Measurements from ENCODE around the gene VDAC2. TPM values are rescaled to one million over a fixed set of nuclear protein-coding genes. Genes with fewer than 3 reads are reported as not detected.

VDAC2 gene
- total RNA-seq, 1 donor from 2014 or later = 144 TPM

DNA sequence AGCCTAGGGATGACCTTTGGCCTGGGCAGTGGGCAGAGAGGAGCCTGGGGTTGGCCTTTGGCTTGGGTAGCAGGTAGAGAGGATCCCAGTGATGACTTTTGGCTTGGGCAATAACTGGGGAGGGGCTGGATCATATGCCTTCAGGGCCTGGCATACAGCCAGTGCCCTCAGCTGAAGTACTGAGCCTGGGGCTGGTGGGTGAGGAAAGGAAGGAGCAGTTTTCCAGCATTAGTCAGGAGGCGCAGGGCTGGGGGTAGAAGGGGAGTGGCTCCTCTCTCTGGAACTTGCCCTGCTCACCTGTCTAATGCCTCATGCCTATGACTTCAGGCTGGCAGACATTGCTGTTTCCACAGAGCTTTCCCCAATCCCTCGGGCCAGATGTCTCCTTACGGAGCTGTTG lies 40.3 kb downstream of the VDAC2 start:
- no peak for DNase-seq (ENCODE audit: low read depth, low spot score)

DNA sequence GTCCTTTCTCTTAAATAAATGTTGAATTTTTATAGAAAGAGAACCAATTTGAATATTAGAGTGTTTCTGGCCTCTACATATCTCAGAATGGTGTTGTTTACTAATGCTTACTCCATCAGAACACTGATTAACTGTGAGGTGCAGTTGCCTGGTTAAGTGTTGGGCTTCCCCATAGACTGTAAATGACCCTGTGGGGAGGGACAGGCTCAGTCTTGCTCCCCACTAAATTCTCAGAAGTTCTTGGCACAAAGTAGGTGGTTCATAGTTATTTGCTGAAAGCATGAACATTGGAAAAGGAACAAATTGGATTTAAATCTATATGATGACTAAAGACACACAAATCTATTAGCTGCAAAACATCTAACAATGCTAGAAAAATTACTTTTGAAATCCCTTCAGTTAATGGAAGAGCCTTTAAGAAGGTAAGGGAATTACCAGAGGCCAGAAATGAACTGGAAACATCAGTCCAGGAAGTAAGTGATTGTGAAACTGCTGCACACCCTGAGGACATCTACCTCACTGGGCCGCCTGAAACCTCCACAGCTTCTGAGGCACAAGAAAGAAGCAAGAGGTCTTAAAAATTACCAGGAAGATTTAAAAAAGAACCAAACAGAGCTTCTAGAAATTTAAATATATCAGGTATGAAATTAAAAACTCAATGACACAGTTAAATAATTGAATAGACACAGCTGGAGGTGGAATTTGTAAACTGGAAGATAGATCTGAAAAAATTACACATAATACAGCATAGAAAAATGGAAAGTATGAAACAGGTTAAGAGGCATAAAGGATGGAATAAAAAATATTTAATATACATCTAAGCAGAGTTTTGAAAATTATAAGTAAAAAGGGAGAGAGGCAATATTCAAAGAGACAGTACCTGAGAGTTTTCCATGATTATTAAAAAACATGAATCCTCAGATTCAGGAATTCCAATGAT lies 43.0 kb downstream of the VDAC2 start:
- no peak for DNase-seq (ENCODE audit: low read depth, low spot score)

DNA sequence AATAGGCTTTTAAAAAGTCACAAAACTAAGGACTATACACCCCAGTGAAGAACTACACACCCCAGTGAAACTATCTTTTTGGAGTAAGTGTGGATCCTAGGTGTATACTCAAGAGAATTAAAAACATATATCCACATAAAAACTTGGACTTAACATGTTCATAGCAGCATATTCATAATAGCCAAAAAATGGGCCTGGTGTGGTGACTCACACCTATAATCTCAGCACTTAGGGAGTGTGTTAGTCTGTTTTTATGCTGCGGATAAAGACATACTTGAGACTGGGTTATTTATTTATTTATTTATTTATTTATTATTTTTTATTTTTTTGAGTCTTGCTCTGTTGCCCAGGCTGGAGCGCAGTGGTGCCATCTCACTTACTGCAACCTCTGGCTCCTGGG lies 44.1 kb downstream of the VDAC2 start:
- no peak for DNase-seq (ENCODE audit: low read depth, low spot score)

DNA sequence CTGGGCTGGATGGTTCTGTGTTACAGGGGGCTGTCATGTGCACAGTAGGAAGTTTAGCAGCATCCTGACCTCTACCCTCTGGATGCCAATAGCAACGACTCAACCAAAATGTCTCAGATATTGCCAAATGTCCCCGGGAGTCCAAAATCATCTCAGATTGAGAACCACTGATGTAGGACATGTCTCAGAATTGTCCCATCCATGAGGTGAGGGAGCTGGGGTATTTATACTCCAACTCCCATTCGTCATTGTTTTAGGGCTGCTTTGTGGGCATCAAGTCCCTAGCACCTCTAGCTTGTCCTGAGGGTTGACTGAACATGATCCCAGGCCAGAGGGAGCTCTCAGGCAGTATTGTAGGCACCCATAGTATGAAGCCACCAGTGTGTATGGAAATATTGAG lies 50.4 kb downstream of the VDAC2 start:
- no peak for DNase-seq (ENCODE audit: low read depth, low spot score)

DNA sequence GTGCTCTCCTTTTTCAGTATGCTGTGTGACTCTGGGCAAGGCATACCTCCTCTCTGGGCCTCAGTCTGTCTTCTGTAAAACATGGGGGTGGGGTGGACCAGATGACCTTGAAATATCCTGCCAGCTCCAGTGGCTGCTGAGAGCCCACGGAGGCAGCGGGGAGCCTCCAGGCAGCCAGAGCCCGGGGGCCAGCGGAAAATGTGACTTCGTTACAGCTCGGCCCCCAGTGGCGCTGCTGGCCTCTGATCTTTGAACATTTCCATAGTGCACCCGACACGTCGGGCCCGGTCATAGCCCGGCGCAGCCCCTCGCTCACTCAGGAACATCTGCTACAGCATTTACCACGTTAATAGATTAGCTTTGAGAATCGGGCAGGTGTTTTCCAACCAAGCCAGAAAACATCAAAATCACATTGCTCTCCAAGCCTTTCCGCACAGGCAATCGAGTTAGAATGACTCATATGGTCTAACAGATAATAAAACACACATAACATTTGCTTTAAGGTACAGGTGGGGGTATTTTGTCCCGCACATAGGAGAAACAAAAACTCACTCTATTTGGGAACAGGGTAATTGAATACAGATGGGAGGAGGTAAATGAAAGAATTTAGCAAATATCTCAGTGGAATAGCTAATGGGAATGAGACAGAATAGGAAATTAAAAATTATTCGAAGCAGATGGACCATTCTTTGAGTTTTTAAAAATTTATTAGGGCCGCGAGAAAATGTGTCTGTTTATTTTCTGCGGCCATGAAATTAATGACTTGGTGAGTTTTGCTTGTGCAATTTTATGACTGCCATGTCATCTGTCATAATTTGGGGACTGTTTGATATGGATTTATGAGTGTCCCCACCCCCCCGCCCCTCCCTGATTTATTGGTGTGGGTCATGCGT lies 51.5 kb downstream of the VDAC2 start:
- no peak for DNase-seq (ENCODE audit: low read depth, low spot score)

DNA sequence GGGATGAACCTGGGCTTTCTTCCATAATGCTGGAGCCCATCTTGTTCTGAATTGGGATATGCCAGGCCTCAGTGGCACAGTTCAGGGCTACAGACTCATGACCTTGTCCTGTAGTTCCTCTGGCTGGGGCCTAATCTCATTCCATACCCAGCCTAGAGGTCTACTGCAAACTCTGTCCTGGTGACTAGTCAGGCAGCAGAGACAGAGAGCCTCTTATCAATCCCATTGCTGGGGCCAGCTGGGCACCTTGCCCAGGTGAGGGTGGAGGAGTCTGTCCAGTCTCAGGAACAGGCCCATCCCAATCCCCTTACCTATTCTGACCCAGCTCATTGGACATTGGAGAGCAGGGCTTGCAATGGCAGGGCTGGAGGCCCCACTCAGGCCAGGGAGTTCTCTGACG lies 53.2 kb downstream of the VDAC2 start:
- DNase-seq (ENCODE audit: low read depth, low spot score) = no peak

DNA sequence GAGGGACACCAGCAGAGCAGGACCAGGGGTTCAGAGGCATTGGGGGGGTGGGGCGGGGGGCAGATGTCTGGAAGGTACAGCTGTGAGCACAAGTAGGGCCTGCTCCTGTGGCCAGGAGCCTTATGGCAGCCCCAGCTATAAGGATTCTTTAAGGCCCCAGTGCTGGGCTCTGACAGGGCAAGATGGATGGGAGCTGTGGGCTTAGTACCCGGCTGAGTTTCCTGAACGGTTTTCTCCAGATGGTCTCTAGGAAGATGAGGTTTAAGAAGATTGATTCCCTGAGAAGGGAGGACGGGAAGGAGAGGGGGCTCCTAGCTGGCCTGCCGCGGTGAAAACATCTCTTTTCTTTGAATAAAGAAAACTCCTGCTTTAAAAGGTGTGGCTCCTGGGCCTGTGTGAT lies 55.3 kb downstream of the VDAC2 start:
- DNase-seq (ENCODE audit: low read depth, low spot score) = no peak

DNA sequence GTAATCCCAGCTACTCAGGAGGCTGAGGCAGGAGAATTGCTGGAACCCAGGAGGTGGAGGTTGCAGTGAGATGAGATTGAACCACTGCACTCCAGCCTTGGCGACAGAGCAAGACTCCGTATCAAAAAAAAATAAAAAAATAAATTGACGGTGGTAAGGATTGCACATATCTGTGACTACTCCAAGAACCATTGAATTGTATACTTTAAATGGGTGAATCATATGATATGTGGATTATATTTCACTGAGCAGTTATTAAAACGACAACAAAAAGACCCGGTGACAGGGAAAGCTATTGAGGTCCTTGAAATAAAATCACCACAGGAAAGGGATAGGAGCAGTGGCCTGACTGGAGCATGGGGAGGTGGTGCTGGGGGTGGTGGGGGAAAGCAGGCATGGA lies 56.3 kb downstream of the VDAC2 start:
- no peak for DNase-seq (ENCODE audit: low read depth, low spot score)

DNA sequence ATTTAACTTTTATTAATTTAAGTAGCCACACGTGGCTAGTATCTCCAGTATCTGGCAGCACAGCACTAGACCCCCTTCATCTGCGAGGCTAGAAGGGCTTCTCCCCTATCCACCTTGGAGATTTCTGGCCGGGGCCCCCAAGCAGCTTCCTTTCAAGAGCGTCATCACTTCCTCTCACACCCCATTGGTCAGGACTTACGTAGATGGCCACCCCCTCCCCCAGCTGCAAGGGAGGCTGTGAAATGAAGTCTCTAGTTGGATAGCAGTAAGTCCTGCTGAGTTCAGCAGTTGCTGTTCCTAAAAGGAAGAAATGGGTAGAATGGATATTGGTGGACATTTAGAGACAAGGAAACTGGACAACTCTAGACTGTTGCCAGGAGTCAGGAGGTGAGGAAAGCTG lies 59.0 kb downstream of the VDAC2 start:
- DNase-seq (ENCODE audit: low read depth, low spot score) = no peak

DNA sequence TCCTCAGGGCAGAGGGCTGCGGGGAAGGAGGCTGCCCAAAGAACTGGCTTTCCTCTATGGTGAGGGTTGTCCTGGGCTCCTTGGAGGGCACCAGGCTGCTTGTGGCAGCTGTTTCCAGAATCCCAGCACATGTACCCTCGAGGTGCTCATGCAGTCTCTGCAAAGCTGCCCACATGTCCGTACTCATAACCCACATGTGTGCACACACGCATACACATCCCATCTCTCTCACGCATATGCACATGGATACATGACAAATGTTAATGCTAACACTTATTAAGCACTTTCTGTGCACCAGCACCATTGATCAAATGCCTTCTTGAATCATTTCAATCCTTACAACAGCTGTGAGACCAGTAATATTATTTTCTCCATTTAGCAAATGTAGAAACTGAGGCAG lies 61.5 kb downstream of the VDAC2 start:
- DNase-seq (ENCODE audit: low read depth, low spot score) = no peak

DNA sequence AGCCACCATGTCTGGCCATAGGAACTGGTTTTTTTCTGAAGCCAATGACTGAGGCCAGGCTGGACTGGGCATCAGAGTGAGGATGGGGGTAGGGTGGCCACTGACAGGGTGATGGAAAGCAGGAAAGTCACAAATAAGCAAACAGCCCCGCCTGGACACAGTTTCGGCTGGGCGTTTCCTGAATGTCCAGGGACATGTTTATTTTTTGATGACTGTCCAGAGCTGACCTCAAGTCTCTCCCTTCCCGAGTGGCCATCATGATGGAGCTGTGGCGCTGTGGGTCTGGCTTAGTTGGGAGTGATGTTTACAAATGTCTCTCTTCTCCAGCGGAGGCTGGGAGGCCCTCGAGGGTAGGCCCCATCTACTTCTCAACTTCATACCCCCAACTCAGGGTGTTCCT lies 62.3 kb downstream of the VDAC2 start:
- DNase-seq (ENCODE audit: low read depth, low spot score) = no peak

DNA sequence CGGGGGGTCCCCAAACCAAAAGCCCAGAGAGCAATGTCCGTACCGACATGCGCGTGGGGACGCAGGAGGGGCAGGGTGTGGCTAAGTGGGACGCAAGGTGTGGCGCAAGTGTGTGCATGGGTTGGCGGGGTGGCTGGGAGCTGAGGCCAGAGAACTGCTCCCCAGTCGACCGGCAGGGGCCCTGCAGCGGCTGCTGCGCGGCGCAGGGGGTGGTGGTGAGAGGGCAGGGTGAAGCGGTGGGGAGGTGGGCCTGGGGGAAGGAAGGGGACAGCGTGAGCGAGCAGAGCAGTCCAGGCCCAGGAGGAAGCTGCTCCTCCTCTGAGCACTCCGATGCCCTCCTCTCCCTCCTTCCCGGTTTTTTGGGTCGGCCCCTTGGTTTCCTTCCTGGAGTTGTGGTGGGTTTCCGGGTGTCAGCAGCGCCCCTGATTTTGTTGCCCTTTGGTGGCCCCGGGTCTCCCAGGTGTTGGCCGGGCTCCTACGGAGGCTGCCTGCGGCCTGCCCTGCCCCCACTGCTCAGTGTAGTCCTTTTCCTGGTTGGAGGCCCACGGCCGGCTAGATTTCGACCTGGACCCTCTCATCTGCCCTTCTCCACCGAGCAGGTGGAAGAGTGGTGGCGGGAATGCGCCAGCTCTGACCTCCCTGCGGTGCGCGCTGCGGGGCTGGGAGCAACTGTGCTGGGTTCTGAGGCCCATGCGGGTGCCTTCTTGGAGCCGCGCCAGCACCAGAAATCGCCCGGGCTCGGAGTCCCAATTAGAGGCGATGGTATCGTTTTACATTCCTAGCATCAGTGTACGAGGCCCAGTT lies 65.7 kb downstream of the VDAC2 start:
- DNase-seq (ENCODE audit: low read depth, low spot score) = no peak

DNA sequence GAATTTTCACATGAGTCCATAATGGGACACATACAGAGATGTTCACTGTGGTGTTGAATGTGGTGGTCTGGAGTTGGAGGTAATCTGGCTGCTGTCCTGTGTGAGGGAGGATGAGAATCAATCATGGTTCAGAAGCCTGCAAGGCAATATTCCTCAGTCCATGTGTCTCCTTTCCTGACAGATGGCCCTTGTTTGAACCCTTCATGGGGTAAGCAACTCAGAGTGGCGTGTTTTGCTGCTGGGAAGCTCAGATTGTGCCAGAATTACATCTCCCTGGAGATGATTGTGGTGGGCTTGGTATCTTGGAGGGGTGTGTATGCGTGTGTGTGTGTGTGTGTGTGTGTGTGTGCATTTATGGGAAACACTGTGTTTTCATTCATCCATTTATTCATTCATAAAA lies 69.6 kb downstream of the VDAC2 start:
- no peak for DNase-seq (ENCODE audit: low read depth, low spot score)

Other genes with a start within 250 kb of the VDAC2 start
- 28.4 and 32.0 TPM in 2 replicates for gene SAMD8, start 99.1 kb upstream of the VDAC2 start, total RNA-seq
- 10.1 and 10.4 TPM in 2 replicates for gene COMTD1, start 25.2 kb downstream of the VDAC2 start, total RNA-seq
- 0.71 and 1.3 TPM in 2 replicates for gene ZNF503, start 191.0 kb downstream of the VDAC2 start, total RNA-seq
- 7.2 and 14.6 TPM in 2 replicates for gene LRMDA, start 220.8 kb downstream of the VDAC2 start, total RNA-seq

All from pulmonary artery endothelial cell (primary cell).